NCI-H1436 treated with DMSO at 0.1 percent for 48 hours (cell line): ENCODE data around the gene CACNA2D2.

ENCODE experiments used
- DNase-seq: peaks from one replicate; lab custom pipeline; 2025; lab: John Stamatoyannopoulos, UW

The CACNA2D2 gene

DNA sequence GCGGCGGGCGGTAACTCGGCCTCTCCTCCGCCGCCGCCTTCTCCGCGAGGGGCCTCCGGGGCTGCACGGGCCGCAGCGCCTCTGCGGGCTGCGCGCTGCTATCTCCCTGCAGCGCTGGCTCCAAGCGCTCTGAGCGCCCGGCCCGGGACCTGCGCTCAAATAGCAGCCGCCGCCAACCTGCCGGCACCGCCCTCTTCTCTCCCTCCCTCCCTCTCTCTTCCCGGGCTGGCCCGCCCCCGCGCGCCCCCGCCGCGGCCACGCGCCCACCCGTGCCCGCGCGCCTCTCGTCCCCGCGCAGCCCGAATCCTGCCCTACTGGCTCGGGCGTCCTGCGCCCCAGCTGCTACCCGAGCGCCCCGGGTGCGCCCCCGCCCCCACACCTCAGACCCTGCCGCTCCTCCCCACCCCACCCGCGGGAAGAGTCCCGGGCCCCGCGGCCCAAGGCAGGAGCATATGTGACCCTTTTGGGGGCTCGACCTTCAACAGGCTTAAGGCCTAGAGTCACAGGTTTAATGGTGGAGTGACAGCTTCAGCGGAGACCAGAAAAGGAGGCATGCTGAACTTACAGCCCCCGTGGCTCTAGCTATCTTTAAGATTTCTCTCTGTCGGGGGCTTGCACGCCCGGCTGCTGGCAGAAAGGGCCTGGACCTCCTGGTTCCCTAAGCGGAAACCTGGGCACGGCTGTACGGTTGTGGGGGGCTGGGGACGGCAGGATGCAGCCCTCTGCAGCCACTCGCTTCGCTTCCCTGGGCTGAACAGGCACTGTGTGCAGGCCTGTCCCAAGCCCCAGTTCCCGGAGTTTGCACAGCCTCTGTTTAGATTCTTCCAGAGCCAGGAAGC, at the start of gene CACNA2D2:
TSS of gene CACNA2D2 (minus strand) at position 131 of the 839 bp plus-strand sequence. CDS start 211 bp downstream, outside the sequence.
- no peak for DNase-seq

DNA sequence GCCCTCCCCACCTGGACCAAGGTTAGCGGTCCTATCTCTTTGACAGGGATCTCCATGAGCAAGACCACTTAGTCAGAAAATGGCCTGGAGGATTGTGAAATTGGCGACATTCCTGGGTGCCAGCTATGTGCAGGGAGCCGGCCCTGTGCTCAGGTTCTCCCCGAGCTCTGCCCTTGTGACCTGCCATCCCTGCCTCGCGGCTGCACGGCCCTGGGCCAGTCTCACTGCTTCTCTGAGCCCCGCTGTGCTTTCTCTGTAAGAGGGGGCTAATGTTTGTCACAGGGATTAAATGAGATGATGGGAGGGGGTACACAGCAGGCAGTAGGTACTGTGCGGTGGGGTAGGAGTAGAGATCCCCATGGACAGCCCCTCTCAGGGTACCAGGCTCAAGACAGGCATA, 49.2 kb upstream of the CACNA2D2 start:
- no peak for DNase-seq

GRCh38 chr3:50551681-50552435, 48.4 kb upstream of the CACNA2D2 start:
- DNase-seq = no peak

DNA sequence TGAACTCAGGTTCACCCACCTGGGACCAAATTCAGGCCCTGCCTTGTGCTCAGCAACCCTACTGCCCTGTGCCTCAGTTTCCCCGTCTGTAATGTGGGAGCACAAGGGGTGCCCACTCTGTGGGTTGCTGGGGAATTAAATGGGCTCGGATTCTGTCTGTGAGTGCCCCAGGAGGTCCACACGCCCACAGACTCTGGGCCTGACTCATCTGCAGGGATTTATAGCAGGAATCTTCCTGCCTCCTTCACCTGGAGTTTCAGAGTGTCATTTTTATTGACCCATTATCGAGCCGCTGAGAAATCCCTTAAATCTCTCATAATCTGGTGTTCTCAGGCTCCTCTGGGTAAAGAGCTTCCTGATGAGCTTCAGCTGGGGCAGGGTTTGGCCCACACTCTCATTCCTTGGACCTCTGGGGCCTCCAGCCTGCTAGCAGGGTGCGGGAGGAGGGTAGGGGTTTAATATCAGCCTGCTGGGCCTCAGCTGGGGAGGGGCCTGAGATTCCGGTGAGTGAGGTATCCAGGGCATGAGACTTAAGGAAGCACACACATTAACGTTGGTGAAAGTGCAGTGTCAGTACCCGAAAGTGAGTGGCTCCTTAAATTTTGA, 47.7 kb upstream of the CACNA2D2 start:
- no peak for DNase-seq

GRCh38 chr3:50550079-50550736, 46.8 kb upstream of the CACNA2D2 start:
- no peak for DNase-seq

- no peak for DNase-seq
Measured at GRCh38 chr3:50549226-50549625, 45.8 kb upstream of the CACNA2D2 start.

DNA sequence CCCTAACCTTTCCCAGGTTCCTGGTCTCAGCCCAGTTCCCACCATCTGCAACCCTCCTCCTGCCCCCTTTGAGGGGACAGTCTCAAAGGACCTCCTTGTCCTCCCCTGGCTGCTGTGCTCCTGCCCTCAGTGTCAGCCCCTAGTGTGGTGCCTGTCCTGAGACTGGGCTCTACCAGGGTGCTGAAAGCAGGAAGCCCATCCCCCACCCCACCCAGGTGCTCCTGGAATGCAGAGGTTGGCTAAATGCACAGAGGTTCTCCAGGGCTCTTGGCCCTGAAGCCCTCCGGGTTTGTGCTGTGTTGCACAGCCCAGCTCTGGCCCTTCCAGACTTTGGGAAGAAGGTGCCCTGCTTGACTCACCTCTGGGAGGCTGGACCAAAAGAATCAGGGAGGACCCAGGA, 42.3 kb upstream of the CACNA2D2 start:
- no peak for DNase-seq

DNA sequence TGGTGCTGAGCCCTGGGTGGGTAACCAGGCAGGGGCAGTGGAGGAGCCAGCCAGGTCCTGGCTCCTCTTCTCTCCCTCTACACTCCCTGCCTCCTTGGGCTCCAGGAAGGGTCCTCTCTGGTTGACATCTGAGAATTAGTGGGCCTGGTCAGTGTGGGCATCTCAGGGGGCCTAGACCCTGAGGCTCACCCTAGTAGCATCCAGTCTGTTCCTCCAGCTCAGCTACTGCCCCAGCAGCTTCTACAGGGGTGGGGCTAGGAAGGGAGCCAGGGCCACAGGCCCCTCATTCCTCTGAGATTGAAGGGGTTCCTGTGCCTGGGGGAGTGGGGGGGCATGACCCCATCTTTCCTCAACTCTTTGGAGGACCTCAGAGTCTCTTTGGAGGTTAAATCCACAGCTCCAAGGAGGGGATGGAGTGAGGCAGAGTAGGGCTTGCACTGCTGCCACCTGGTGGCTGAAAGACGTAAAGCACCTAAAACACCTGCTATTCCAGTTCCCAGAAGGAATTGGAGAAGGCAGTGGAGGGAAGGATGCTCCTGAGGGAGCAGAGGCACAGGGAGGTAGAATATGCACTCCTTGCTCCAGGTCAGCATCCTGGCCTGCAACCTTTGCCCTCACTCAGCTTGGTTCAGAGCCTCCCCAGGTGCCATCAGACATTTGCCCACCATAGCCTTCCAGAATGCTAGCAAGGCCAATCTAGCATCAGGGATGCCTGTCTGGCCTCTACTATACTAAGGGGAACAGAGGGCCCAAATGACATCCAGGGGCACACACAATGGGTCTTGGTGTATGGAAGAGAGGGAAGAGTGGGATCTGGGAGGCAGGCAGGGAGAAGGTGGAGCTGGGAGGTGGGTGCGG, 39.0 kb upstream of the CACNA2D2 start:
- no peak for DNase-seq

GRCh38 chr3:50539356-50540286, 36.2 kb upstream of the CACNA2D2 start:
- no peak for DNase-seq

DNA sequence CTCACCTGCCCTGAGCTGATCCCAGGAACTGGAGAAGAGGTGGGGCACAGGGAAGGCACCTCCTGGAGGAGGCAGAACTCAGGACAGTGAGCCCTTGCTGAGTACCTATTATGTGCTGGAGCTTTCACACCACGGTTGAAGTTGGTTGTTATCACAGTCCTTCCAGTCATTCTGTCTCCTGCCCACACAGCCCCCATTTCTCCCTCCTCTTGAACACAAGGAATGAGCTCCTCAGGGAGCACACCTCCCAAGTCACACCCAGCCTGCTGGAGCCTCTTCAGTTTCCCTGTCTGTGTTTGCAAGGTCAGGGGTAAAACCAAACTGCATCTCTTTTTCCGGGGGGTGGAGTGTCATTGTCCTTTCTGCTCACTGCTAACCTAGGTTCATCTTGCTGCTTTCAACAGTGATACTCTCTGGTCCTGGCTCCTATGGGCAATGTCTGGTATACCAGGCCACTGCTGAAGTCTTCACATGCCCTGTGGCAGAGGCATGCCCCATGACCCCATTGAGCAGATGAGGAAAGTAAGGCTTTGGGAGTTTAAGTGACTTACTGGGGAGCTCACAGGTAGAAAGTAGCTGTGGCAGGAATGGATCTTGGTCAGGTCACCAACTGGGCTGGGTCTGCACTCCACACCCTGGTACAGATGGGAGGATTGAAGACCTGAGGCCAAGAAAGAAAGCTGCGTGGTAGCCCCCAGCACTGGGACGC, 34.1 kb upstream of the CACNA2D2 start:
- no peak for DNase-seq

DNA sequence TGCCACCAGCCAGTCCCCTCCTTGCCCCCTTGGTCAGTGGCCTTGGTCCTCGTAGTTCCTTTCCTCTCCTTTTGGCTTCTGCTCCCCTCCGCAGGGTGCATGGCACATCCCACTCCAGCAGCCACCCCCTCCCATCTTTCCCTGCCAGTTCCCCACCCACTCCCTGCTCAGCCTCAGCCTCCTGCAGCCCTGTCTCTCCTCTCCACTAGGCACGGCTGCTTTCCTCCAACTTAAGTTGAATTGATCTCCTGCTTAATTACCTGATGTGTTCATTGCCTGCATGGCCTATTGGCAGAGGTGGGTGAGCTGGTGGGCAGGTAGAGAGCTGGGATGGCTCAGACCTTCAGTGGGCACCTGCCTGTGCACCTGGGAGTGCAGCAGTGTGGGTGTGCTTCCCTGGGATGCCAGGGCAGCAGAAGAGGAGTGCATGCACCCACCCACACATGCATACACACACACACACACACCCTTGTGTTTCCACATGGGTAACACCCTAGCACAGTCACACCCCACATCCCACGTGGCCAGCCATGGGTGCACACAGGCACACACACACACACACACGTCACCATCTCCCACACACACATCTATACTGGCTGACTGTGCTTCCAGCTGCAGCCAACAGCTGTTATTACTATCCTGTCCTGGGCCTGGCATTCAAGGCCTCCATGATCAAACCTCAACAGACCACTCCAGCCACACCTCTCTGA, 33.2 kb upstream of the CACNA2D2 start:
- no peak for DNase-seq

DNA sequence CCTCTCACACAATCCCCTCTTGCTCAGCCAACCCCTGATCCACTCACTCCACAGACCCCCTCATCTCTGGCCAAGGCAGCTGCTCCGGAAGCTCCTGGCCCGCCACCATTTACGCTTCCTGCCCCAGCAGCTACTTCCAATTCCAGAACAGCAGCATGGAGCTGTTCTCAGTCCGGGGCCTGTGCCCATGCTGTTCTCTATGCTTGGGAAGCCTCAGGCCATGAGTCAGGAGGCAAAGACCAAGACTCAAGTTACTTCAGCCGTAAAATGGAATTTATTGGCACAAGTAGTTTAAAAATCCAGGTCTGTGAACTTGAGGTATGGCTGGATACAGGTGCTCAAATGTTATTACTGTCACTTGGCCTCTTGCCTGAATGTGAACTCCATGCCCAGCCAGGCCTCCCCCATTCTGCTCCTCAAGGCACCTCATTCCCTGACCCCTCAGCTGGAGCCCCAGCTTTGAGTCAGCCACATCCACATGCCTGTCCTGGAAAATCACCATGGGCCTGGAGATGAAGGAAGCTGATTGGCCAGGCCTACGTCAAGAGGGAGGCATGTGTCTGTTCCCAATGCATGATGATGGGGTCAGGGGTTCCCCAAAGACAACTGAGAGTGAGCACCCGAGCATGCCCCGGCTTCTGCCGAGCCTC, 31.4 kb upstream of the CACNA2D2 start:
- no peak for DNase-seq

DNA sequence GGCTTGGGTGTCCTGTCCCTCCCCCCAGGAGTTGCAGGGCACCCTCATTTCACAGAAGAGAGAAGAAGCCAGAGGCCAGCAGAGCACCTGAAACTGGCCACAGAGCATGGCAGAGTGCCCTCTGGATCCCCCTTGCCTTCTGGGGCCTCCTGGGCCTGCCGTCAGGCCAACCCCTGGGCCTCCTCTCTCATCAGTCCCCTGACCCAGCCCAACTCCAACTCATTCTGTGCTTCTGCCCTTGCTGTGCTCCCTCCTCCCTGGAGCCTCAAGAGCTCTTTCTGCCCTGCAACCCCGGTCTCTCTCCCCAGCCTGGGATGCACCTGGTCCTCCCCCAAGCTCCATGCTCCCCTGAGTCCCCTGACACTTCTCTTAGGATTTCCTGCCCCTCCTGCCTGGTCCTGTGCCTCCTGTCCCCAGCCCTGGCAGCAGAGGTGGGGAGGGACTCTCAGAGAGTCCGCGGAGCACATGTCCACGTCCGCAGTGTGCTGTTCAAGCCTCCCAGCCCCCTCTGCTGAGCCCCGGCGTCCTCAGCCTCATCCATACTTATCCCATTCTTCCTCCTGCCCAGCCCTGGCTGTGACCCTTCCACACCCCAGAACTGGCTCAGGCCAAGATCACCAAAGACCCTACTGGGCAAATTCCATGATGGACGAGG, 30.5 kb upstream of the CACNA2D2 start:
- DNase-seq = no peak

- no peak for DNase-seq
Measured at GRCh38 chr3:50533316-50533715, 29.9 kb upstream of the CACNA2D2 start.

- no peak for DNase-seq
Measured at GRCh38 chr3:50532062-50532705, 28.8 kb upstream of the CACNA2D2 start.

GRCh38 chr3:50531201-50531600, 27.8 kb upstream of the CACNA2D2 start:
- no peak for DNase-seq
